Vagina (tissue), 2 donors: ENCODE data around the gene C11orf65. TPM values are rescaled to one million over a fixed set of nuclear protein-coding genes. Genes with fewer than 3 reads are reported as not detected.

ENCODE experiments used
- DNase-seq, 2 donors: peaks; one replicate each; pipeline ENCODE4 v3.0.0-alpha.2; 2017; ENCODE audit errors: extremely low spot score in 2 of 2
- H3K27ac ChIP-seq: fragments of 200-600 bp; sonication (generic); one replicate; pipeline ENCODE4 v1.5.1; 2019
- H3K27me3 ChIP-seq: fragments of 200-600 bp; sonication (generic); one replicate; pipeline ENCODE4 v1.5.1; 2019
- H3K36me3 ChIP-seq, 2 donors: fragments of 200-600 bp; sonication (generic); one replicate each; pipeline ENCODE4 v1.5.1; 2017 to 2019
- H3K4me1 ChIP-seq: fragments of 200-600 bp; sonication (generic); one replicate; pipeline ENCODE4 v1.5.1; 2019
- H3K4me3 ChIP-seq, 2 donors: fragments of 200-600 bp; sonication (generic); 1 replicate in 1 of 2; 2 replicates in 1 of 2; pipeline ENCODE4 v1.5.1; 2016 to 2019
- H3K9me3 ChIP-seq: fragments of 200-600 bp; sonication (generic); one replicate; pipeline ENCODE4 v1.5.1; 2019
- CTCF ChIP-seq, 3 experiments: fragments of 450-650 bp in 2 of 3; fragments of 200-600 bp in 1 of 3; sonication (generic) in 1 of 3; IDR thresholded peaks; one replicate each; pipeline ENCODE4 v1.5.1; 2017 to 2019; ENCODE audit warnings: antibody characterized with exemption in 3 of 3, mild to moderate bottlenecking in 2 of 3, moderate library complexity in 2 of 3
- POLR2A ChIP-seq, 2 donors: fragments of 450-650 bp; IDR thresholded peaks; one replicate each; pipeline ENCODE4 v1.6.1; 2017; ENCODE audit warnings: antibody characterized with exemption in 2 of 2, mild to moderate bottlenecking in 2 of 2, moderate library complexity in 2 of 2
- POLR2AphosphoS5 ChIP-seq, 2 donors: sonication (generic); formaldehyde crosslinking; IDR thresholded peaks; one replicate each; pipeline ENCODE4 v1.9.0; 2017; ENCODE audit warnings: antibody characterized with exemption in 2 of 2, mild to moderate bottlenecking in 2 of 2, low read depth in 1 of 2; ENCODE audit not compliant: insufficient read depth in 1 of 2
- intact Hi-C: fragments of 100-400 bp; cut with DNase I; formaldehyde crosslinking; loops from one replicate; pipeline ENCODE4 v1.15.1; 2023
- total RNA-seq: library from RNA; depleted of rRNA; stranded (reverse); fragments of >200 nt; gene quantifications from one replicate; pipeline ENCODE4 v1.2.3, GENCODE V29; 2016

The C11orf65 gene
- total RNA-seq, 1 donor from 2014 or later, result 0.25 TPM

- no peak overlapping the region for H3K27ac ChIP-seq
- TF ChIP-seq POLR2A (IDR thresholded peaks at IDR 0.05) (no peak), POLR2AphosphoS5 (IDR thresholded peaks at IDR 0.05; ENCODE audit: insufficient read depth in 1 of 2, low read depth in 1 of 2) (no peak), CTCF (IDR thresholded peaks at IDR 0.05) (no peak)
- H3K4me1 ChIP-seq, result no peaks in the 10 kb centered on the region
- no peaks in the 10 kb centered on the region for H3K27me3 ChIP-seq
- no peaks in the 10 kb centered on the region for H3K36me3 ChIP-seq
- intact Hi-C loops, result no loop called here
- DNase-seq, result no peak
- no peaks in the 10 kb centered on the region for H3K9me3 ChIP-seq
- H3K4me3 ChIP-seq, result no peak overlapping the region
Measured at GRCh38 chr11:108436594-108436993, 30.7 kb downstream of the C11orf65 start.

GRCh38 chr11:108435066-108435465 is 32.3 kb downstream of the C11orf65 start:
- intact Hi-C loops, result no loop called here
- TF ChIP-seq CTCF (IDR thresholded peaks at IDR 0.05) (no peak), POLR2AphosphoS5 (IDR thresholded peaks at IDR 0.05; ENCODE audit: insufficient read depth in 1 of 2, low read depth in 1 of 2) (no peak), POLR2A (IDR thresholded peaks at IDR 0.05) (no peak)
- no peak overlapping the region for H3K27ac ChIP-seq

GRCh38 chr11:108432783-108433182 is 34.5 kb downstream of the C11orf65 start:
- H3K4me1 ChIP-seq, result no peaks in the 10 kb centered on the region
- H3K36me3 ChIP-seq, result no peaks in the 10 kb centered on the region
- no peak overlapping the region for H3K4me3 ChIP-seq
- no peaks in the 10 kb centered on the region for H3K27me3 ChIP-seq
- TF ChIP-seq POLR2AphosphoS5 (IDR thresholded peaks at IDR 0.05; ENCODE audit: insufficient read depth in 1 of 2, low read depth in 1 of 2) (no peak), POLR2A (IDR thresholded peaks at IDR 0.05) (no peak), CTCF (IDR thresholded peaks at IDR 0.05) (no peak)
- no peak for DNase-seq
- intact Hi-C loops, result no loop called here
- no peak overlapping the region for H3K27ac ChIP-seq
- H3K9me3 ChIP-seq, result no peaks in the 10 kb centered on the region

More at GRCh38 chr11:108435066-108435465, 32.3 kb downstream of the C11orf65 start:
- Histone ChIP-seq H3K4me1 (no peaks in the 10 kb centered on the region), H3K27me3 (no peaks in the 10 kb centered on the region), H3K9me3 (no peaks in the 10 kb centered on the region), H3K36me3 (no peaks in the 10 kb centered on the region), H3K4me3 (no peak overlapping the region)
- no peak for DNase-seq

GRCh38 chr11:108431997-108432396 is 35.3 kb downstream of the C11orf65 start:
- H3K9me3 ChIP-seq, result no peaks in the 10 kb centered on the region
- DNase-seq, result no peak
- intact Hi-C loops, result no loop called here

More at GRCh38 chr11:108431997-108432396, 35.3 kb downstream of the C11orf65 start:
- Histone ChIP-seq H3K4me3 (no peak overlapping the region), H3K4me1 (no peaks in the 10 kb centered on the region), H3K27me3 (no peaks in the 10 kb centered on the region), H3K27ac (no peak overlapping the region), H3K36me3 (no peaks in the 10 kb centered on the region)
- TF ChIP-seq POLR2AphosphoS5 (IDR thresholded peaks at IDR 0.05; ENCODE audit: insufficient read depth in 1 of 2, low read depth in 1 of 2) (no peak), POLR2A (IDR thresholded peaks at IDR 0.05) (no peak), CTCF (IDR thresholded peaks at IDR 0.05) (no peak)
